A673 (cell line): Measurements from ENCODE around the gene HMX1.

Experiments used
- CTCF ChIP-seq: fragments of 300-800, 200-600 bp; sonication (generic); conservative IDR thresholded peaks from 2 replicates; pipeline ENCODE4 v1.5.1; 2017; ENCODE audit warnings: low read depth, mild to moderate bottlenecking, antibody characterized with exemption, low read length, moderate library complexity, mixed read lengths
- EZH2 ChIP-seq: fragments of 200-600 bp; sonication (generic); IDR thresholded peaks from 2 replicates; pipeline ENCODE4 v1.6.1; 2017; ENCODE audit warnings: borderline replicate concordance, low read depth, mild to moderate bottlenecking, mixed read lengths, antibody characterized with exemption, low read length; ENCODE audit not compliant: poor library complexity, severe bottlenecking

GRCh38 chr4:8817096-8817812 is 54.4 kb downstream of the HMX1 start:
- no peak for TF ChIP-seq CTCF
- no peak for TF ChIP-seq EZH2
